ENCODE results near the gene GAB2. TPM values are rescaled to one million over a fixed set of nuclear protein-coding genes. Genes with fewer than 3 reads are reported as not detected.

The GAB2 gene
- total RNA-seq, 1 donor from 2014 or later = 65.8 TPM

- peak; percentile 50 for ATAC-seq
- TF ChIP-seq CTCF (IDR thresholded peaks at IDR 0.05) = no peak
Observed at GRCh38 chr11:78379039-78379670, 38.5 kb downstream of the GAB2 start.

GRCh38 chr11:78377625-78378418 is 39.8 kb downstream of the GAB2 start:
- H3K27ac ChIP-seq = no peak overlapping the region
- DNase-seq = no peak
- TF ChIP-seq CTCF (IDR thresholded peaks at IDR 0.05) = no peak
- peaks cover 31% of the 10 kb centered on the region for H3K4me1 ChIP-seq
- H3K9me3 ChIP-seq = no peaks in the 10 kb centered on the region
- intact Hi-C loops (cut with DNase I) = no loop called here
- H3K36me3 ChIP-seq = no peaks in the 10 kb centered on the region
- ATAC-seq = no peak
- H3K4me3 ChIP-seq = no peak overlapping the region
- H3K27me3 ChIP-seq = no peaks in the 10 kb centered on the region

More at GRCh38 chr11:78379039-78379670, 38.5 kb downstream of the GAB2 start:
- Histone ChIP-seq H3K9me3 (no peaks in the 10 kb centered on the region), H3K36me3 (no peaks in the 10 kb centered on the region), H3K27ac (no peak overlapping the region), H3K27me3 (no peaks in the 10 kb centered on the region), H3K4me3 (no peak overlapping the region), H3K4me1 (peaks cover 25% of the 10 kb centered on the region)
- intact Hi-C loops (cut with DNase I) = no loop called here
- no peak for DNase-seq

GRCh38 chr11:78376858-78377257 is 40.8 kb downstream of the GAB2 start:
- ATAC-seq = no peak

GRCh38 chr11:78374917-78375316 is 42.7 kb downstream of the GAB2 start:
- no peak overlapping the region for H3K4me3 ChIP-seq
- no peaks in the 10 kb centered on the region for H3K36me3 ChIP-seq
- DNase-seq = no peak
- no peak for ATAC-seq
- no peak for TF ChIP-seq CTCF (IDR thresholded peaks at IDR 0.05)
- no peaks in the 10 kb centered on the region for H3K9me3 ChIP-seq
- intact Hi-C loops (cut with DNase I) = no loop called here
- no peak overlapping the region for H3K27ac ChIP-seq
- H3K4me1 ChIP-seq = peaks cover 37% of the 10 kb centered on the region
- no peaks in the 10 kb centered on the region for H3K27me3 ChIP-seq

More at GRCh38 chr11:78376858-78377257, 40.8 kb downstream of the GAB2 start:
- H3K4me1 ChIP-seq = peaks cover 36% of the 10 kb centered on the region
- intact Hi-C loops (cut with DNase I) = no loop called here
- H3K27ac ChIP-seq = no peak overlapping the region
- no peak overlapping the region for H3K4me3 ChIP-seq
- no peaks in the 10 kb centered on the region for H3K9me3 ChIP-seq
- H3K36me3 ChIP-seq = no peaks in the 10 kb centered on the region
- H3K27me3 ChIP-seq = no peaks in the 10 kb centered on the region
- no peak for TF ChIP-seq CTCF (IDR thresholded peaks at IDR 0.05)
- DNase-seq = no peak

- DNase-seq = no peak
- intact Hi-C loops (cut with DNase I) = no loop called here
- Histone ChIP-seq H3K4me3 (no peak overlapping the region), H3K36me3 (no peaks in the 10 kb centered on the region), H3K4me1 (peaks cover 29% of the 10 kb centered on the region), H3K9me3 (no peaks in the 10 kb centered on the region), H3K27me3 (no peaks in the 10 kb centered on the region), H3K27ac (no peak overlapping the region)
- ATAC-seq = no peak
- TF ChIP-seq CTCF (IDR thresholded peaks at IDR 0.05) = no peak
Observed at GRCh38 chr11:78373689-78374088, 43.9 kb downstream of the GAB2 start.

All from upper lobe of right lung (tissue), 1 donor.